Measurements from ENCODE around the gene FRAS1. TPM values are rescaled to one million over a fixed set of nuclear protein-coding genes. Genes with fewer than 3 reads are reported as not detected.
A peak's percentile ranks its signal among the peaks of the same experiment; 100 is the strongest.

FRAS1 gene
- total RNA-seq, 1 experiment from 2014 or later: 3.4 TPM

DNA sequence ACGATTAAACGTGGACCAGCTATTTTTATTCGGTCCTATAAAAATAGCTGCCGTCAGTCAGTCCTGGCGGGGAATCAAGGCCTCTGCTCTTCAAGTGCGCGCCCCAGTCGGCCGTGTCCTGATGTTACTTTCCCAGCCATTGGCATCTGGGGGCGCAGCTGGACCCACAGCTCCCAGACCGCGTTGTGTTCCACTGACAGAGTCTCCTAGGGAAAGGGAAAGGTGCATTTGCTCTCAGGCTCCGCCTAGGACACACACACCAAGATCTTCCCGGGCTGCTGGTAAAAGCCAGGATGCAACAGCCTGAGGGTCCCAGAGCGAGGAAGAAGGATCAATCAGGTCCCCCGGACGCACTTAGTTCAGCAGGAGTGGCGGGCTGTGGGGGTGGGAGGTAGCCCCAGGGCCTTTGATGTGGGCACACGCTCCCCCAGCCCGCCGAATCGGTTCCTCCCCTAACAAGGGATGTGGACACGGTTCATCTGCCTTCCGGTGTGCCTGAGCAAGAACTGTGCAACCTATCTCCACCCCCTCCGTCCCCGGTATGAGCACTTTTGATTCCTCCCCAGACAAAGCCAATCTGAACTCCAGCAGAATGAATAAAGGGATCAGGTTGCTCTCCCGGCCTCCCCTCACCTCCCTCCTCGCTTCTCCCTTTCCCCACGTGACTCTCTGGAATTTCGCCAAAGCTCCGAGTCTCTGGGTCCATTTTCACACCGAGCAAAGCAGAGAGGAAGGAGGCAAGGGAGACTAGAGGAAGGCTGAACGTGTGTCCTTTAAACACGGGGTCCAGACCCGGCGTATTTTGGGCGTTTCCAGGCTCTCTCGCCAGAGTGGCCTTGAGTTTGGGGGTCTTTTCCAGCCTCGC, 626 bp upstream of the FRAS1 start:
- TF ChIP-seq EZH2phosphoT487 (IDR thresholded peaks at IDR 0.05; ENCODE audit: borderline replicate concordance, low read length): no peak
- TF ChIP-seq, protein P1, sequence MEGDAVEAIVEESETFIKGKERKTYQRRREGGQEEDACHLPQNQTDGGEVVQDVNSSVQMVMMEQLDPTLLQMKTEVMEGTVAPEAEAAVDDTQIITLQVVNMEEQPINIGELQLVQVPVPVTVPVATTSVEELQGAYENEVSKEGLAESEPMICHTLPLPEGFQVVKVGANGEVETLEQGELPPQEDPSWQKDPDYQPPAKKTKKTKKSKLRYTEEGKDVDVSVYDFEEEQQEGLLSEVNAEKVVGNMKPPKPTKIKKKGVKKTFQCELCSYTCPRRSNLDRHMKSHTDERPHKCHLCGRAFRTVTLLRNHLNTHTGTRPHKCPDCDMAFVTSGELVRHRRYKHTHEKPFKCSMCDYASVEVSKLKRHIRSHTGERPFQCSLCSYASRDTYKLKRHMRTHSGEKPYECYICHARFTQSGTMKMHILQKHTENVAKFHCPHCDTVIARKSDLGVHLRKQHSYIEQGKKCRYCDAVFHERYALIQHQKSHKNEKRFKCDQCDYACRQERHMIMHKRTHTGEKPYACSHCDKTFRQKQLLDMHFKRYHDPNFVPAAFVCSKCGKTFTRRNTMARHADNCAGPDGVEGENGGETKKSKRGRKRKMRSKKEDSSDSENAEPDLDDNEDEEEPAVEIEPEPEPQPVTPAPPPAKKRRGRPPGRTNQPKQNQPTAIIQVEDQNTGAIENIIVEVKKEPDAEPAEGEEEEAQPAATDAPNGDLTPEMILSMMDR (conservative IDR thresholded peaks at IDR 0.05; ENCODE audit: low read depth, low read length): peak; percentile 35; the same call in 1 of the 2 replicates
- ChIA-PET POLR2A (ENCODE audit: unreplicated experiment) (interaction anchor here (0.5 to 0.9 kb wide), 2 partner anchors 15 to 62 kb away, joined by 3 to 5 read pairs; no protein-coding TSS in a partner anchor), CTCF (no interaction called here)
- Histone ChIP-seq H4K20me1 (ENCODE audit: low read length) (no peaks in the 10 kb centered on the region), H3K9me3 (ENCODE audit: low read length) (no peaks in the 10 kb centered on the region), H2AFZ (ENCODE audit: low read length) (peak overlapping the region; percentile 96), H3F3A (ENCODE audit: low read length, unreplicated experiment) (no peaks in the 10 kb centered on the region), H3K4me1 (ENCODE audit: insufficient read depth, low read length) (peaks cover 4% of the 10 kb centered on the region; the same call in 1 of the 2 replicates), H3K9ac (ENCODE audit: low read length) (peak overlapping the region; percentile 32), H3K4me2 (ENCODE audit: low read length) (peak overlapping the region; percentile 96), H3K27me3 (ENCODE audit: low read length) (peaks cover 13% of the 10 kb centered on the region; the same call in 1 of the 2 replicates), H3K4me3 (ENCODE audit: low read length) (peak overlapping the region; percentile 89), H3K9me2 (replicated peaks; ENCODE audit: low read length) (no peaks in the 10 kb centered on the region), H3K27ac (ENCODE audit: low read length) (peak overlapping the region; percentile 43), H3K36me3 (ENCODE audit: low read depth, low read length) (no peaks in the 10 kb centered on the region), H3K79me2 (ENCODE audit: low read length) (peaks cover 14% of the 10 kb centered on the region)
- peak; percentile 72 for ATAC-seq
- peak; percentile 92 for DNase-seq
- intact Hi-C loops (cut with micrococcal nuclease): loop anchor here (2.0 to 5.0 kb wide), 3 partner anchors 194 to 720 kb away; partner anchors contain the start of genes BMP2K and MRPL1
- BruUV-seq (replicated peaks): TSS peak; percentile 63

DNA sequence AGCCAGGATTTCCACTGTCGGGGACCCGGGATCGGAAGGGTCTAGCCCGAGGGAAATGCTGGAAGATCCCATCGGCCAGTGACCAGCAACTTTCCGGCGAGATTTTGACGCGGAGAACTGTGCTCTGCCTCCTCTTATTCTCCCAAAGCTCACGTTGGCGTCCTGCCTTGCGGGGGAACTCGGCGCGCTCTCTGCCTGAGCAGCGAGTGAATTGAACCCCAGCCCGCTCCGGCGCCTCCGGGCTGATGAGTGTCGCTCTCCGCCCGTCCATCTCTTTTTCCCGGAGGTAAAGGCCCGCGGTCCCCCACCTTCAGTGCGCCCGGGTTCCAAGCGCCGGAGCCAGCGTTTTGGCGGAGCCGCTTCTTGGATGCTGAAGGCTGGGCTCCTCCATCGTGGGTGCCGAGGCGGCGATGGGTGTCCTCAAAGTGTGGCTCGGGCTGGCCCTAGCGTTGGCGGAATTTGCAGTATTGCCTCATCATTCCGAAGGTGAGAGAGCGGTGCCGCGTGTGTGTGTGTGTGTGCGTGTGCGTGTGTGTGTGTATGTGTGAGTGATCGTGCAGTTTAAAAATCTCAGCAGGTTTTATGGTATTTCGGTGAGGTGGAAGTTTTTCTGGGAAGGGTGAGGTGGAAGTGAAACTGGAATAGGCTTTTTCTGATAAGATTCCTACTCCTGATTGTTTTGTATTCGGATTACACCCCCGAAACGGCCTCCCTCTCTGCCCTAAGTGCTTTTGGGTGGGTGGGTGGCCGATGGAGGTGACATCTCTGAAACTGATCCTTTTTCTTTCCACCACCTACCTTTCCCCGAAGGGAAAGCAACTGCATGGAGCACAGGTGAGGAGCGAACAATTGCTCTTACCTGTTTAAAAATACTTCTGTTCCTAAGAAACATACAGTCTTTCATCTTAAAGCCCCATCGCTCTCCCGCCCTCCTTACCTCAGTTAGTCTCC, 752 bp downstream of the FRAS1 start:
- Histone ChIP-seq H3K36me3 (ENCODE audit: low read depth, low read length) (no peaks in the 10 kb centered on the region), H3K9me3 (ENCODE audit: low read length) (no peaks in the 10 kb centered on the region), H2AFZ (ENCODE audit: low read length) (peak overlapping the region; percentile 96), H3K27me3 (ENCODE audit: low read length) (peaks cover 1% of the 10 kb centered on the region; the same call in 1 of the 2 replicates), H3K27ac (ENCODE audit: low read length) (no peak overlapping the region), H3K79me2 (ENCODE audit: low read length) (peaks cover 14% of the 10 kb centered on the region), H3K4me1 (ENCODE audit: insufficient read depth, low read length) (peaks cover 4% of the 10 kb centered on the region; the same call in 1 of the 2 replicates), H3K9me2 (replicated peaks; ENCODE audit: low read length) (no peaks in the 10 kb centered on the region), H3F3A (ENCODE audit: low read length, unreplicated experiment) (no peaks in the 10 kb centered on the region), H4K20me1 (ENCODE audit: low read length) (no peaks in the 10 kb centered on the region), H3K9ac (ENCODE audit: low read length) (peak overlapping the region; percentile 32), H3K4me2 (ENCODE audit: low read length) (peak overlapping the region; percentile 96), H3K4me3 (ENCODE audit: low read length) (peak overlapping the region; percentile 89)
- POLR2A ChIA-PET (ENCODE audit: unreplicated experiment): interaction anchor here (0.7 kb wide), 1 partner anchor 719 kb away, joined by 3 read pairs; no protein-coding TSS in a partner anchor
- ATAC-seq (peak; percentile 9), DNase-seq (peak; percentile 25)
- TF ChIP-seq EZH2 (IDR thresholded peaks at IDR 0.05; ENCODE audit: low read length, unreplicated experiment) (no peak), EZH2phosphoT487 (IDR thresholded peaks at IDR 0.05; ENCODE audit: borderline replicate concordance, low read length) (no peak)
- TF ChIP-seq, protein P1 (conservative IDR thresholded peaks at IDR 0.05; ENCODE audit: low read depth, low read length): no peak
- intact Hi-C loops (cut with micrococcal nuclease): loop anchor here (2.0 to 5.0 kb wide), 4 partner anchors 63 to 719 kb away; partner anchors contain the start of genes BMP2K and MRPL1
- BruUV-seq (replicated peaks): TSS peak; percentile 68
- CTCF ChIA-PET: no interaction called here

Data from PC-3 (cell line).